DMS79 treated with DMSO at 0.1 percent for 48 hours (cell line): ENCODE measurements around the gene CPA4.

Experiments
- DNase-seq: peaks from one replicate; lab custom pipeline; 2025; lab: John Stamatoyannopoulos, UW

Gene CPA4

DNA sequence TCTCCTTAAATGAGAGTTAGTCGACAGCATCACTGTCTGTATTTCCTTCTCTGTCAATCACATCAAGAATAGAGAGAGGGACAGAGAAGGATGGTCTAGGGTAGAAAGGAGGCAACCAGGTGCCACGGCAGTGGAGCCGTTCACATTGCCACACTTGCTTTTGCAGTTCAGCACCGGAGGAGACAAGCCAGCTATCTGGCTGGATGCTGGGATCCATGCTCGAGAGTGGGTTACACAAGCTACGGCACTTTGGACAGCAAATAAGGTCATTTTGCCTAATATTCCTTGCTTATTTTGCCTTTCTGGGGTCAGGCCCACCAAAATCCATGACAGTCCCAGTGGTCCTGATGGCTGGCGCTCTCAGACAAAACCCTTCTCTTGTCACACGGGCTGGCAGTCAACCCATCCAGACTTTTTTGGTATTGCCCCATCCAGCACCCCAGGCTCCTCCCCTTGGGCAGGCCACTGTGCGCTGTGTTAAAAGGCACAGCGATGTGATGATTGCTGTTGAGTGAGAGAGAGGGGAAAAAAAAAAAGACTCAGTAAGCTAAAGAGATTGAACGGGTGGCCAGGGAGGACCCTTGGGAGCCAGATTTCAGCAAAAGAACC is 17.9 kb upstream of the CPA4 start:
- peak; percentile 63 for DNase-seq

DNA sequence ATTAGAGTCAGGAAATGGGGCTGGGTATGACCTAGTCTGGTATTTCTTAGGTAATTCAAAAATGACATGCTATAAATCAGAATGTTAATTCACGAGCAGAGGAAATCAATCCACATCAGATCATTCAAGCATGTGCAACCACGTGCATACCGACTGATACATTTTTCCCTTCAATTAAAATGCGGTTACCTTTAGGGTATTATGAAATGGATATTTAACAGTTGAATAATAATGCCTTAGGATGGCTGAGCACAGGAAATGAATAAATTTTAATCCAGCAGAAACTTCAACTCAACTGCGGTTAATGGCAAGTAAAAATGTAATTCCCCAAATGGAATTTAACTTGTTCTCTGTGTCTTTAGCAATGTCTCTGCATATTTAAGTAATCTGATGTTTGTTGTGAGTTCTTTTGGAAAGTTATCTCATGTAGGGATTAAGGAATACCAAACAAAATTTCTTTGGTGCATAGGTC is 17.1 kb upstream of the CPA4 start:
- DNase-seq: peak; percentile 63

DNA sequence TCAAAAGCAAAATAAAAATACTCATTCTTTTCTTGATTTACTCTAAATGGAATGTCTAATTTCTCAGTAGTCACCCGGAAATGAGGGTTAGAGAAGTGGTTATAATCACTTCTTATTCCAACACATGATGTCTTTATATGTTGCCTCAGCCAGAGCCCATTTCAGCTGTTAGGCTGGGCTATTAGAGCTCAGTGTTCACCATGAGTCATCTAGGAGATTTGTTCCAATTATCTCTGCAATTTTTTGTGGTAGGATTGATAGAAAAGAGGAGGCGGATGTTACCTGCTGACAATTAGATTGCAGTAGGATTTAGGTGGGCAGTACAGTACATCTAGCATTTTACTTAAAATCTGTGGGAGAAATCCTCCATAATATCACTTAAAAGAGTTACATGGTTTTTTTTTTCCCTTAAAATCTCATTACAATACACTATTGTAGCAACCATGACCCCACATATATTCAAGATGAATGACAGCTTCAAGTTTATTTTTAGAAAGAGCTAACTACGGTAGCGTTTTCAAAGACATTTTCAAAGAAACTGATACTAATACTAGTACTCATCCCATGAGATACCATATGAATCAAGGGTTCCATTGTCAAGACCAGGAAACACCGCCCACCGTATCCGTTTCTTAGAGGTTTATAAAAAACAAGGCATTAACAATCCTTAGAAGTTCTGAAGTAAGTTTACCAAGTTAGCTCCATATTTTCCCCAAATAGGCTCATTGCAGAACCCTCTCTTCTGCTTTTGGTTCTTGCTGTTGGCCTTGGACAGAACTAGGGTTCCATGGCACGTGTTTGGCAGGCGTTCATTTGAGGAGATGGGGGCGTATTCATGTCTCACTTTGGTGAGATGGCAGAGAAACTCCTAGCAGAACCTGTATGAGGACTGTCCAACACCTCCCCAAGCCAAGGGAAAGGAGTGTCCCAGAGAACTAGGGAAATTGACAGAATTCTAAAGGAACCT is 15.9 kb upstream of the CPA4 start:
- DNase-seq: no peak

DNA sequence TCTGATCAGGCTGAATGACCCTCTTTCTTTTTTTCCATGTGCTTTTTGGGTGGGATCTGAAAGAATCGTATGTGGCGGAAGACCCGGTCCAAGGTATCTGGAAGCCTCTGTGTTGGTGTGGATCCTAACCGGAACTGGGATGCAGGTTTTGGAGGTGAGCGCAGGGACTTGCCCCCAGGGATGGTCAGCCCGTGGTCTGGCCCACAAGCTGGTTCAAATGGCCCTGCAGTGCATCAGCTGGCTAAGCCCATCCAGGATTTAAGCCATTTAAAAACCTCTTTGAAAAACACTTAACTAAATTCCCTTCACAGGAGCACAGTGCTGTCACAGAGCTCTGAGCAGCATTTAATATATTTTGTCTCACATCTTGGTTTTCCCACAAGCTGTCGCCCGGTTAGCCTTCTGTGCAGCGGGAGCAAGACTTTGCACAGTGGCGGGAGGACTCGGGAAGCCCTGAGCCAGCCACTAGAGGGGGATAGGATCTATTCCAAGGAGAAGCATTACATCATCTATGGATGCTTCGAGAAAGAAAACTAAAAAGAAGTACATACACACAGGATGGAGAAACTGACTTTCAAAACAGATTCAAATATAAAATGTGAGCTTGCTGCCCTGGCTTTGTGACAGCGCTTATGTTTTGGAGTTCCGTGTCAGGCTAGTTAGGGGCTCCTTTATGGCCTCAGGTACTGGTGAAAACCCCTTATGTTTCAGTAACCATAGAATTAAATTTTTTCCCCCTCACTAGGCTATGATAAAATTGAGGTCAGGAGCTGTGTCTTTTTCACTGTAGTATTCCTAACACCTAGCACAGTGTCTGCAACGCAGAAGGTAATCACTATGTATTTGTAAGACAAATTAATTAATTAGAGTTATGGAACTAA is 15.0 kb upstream of the CPA4 start:
- no peak for DNase-seq

DNA sequence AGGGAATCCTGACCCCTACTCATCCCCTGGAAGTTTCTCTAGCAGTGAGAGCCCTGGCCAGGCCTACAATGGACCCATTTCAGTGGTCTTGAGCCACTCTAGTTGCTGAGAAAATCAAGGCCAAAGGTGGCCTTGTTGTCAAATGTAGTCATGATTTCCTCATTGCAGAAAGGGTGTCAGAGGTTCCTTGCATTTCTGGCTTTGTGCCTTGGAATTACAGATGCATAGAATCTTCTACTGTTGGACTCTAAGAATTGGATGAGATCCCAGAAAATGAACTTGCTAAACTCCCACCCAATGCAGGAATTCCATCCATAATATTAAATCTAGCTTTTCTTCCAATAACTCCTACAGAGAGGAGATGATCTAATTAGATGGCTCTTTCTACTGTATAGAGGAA is 14.1 kb upstream of the CPA4 start:
- no peak for DNase-seq

DNA sequence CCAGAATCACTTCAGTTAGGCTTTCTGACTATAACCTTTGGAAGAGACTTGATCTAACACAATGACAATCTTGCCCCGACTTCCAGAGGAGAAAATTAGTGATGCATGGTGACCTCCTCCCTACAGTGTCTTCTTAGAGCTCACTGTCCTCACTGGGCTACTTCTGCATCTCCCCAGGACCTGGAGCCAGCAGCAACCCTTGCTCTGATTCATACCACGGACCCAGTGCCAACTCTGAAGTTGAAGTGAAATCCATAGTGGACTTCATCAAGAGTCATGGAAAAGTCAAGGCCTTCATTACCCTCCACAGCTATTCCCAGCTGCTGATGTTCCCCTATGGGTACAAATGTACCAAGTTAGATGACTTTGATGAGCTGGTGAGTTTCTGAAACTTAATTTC is 13.7 kb upstream of the CPA4 start:
- no peak for DNase-seq

DNA sequence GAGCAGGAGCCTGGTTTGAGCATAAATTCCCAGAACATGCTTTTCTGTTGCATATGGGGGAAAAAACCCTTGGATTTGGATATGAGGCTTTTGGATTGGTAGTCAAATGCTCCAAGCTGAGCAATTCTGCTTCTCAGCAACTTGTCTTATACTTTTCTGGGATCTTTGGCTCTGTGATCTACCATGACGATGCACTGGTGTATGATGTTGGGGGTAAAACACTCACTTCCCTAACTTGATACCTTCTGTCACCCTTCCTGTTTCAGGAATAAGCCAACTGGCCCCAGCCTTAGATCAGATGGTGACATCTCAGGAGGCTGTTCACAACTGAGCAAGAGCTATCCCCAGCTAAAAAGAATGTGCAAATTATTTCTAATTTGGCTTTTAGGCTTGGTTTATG is 13.1 kb upstream of the CPA4 start:
- DNase-seq: no peak

DNA sequence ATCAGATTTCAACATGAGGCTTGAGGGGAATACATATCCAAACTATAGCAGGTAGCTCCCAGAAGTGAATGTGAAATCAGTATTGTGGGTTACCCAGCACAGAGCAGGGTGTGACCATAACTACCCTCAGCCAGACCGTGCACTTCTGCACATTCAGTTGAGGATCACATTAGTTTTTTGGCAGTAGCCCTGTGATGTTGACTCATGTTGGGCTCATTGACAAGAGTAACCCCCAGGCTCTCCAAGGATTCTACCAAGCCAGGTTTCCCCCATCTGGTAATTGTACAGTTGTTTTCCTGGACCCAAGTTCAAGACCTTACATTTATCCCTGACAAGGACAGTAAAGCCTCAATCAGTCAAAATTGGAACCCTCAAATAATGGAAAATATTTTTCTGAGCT is 11.7 kb upstream of the CPA4 start:
- DNase-seq: no peak

DNA sequence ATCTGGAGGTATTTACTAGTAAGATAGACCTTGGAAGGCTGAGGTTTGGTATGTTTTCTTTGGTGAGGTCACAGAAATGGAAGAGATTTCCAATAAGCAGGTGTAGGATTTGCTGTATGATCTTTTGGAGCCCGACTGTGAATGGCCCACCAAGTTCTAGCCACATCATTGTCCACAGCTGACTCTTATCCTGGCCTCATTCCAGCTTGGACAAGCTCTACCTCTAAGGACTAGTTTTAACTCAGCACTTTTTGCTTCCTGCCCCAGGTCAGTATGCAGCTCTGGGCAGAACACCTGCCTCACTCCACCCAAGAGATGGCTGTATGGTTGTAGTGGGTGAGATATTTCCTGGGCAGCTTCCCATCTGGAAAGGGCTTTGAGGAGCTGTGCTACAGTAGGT is 6.1 kb upstream of the CPA4 start:
- no peak for DNase-seq

DNA sequence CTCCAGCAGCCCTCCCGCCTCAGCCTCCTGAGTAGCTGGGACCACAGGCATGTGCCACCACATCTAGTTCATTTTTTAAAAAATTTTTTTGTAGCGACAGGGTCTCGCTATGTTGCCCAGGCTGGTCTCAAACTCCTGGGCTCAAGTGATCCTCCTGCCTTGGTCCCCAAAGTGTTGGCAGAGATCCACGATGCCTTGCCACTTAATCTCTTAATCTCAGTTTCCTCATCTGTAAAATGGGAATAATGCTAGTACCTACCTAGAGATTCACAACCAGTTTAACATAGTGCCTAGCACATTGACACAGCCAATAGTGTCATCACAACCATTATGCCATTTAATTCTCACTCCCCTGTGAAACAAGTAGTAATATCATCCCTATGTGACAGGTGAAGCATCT is 4.8 kb upstream of the CPA4 start:
- DNase-seq: no peak

DNA sequence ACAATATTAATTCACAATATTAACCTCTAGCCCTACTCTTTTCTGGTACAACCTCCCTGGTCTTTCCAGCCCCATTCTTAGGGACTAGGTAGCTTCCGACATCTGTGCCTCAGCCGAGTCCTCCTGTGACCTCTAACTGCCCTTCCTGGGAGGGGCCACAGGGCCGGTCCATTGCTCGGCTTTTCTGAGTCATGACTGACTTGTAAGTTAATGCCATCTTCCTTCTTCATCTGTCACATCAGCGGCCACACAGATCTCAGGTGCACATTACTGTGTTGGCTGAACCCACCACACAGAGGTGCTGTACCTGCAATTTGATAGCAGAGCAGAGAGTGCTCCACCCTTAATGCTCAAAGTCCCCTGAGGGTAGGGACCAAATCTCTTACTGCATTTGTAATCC is 4.1 kb upstream of the CPA4 start:
- DNase-seq: no peak

DNA sequence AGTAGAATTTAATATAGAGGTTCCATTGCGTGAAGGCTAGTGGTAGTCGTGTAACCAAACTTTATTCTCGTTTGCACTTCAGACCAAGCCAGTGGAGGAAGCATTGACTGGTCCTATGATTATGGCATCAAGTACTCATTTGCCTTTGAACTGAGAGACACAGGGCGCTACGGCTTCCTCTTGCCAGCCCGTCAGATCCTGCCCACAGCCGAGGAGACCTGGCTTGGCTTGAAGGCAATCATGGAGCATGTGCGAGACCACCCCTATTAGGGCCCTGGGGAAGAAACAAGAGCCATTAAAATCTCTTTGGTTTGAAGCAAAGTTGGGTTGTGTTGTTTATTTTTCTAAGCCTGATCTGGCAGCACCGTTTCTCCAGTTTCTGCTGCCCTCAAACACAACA is 3.5 kb upstream of the CPA4 start:
- no peak for DNase-seq

DNA sequence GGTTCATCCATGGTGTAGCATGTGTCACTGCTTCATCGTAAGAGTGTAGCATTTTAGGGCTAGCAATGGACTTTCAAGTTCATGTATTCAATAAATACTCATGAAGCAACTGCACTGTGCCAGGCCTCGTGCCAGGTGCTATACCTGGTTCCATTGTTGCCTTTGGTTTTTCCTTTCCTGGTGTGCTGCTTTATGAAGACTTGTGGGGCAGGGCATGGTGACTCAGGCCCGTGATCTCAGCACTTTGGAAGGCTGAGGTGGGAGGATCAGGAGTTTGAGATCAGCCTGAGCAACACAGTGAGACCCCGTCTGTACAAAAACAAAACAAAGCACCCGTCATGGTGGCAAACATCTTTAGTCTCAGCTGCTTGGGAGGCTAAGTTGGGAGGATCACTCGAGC is 2.2 kb upstream of the CPA4 start:
- DNase-seq: no peak

DNA sequence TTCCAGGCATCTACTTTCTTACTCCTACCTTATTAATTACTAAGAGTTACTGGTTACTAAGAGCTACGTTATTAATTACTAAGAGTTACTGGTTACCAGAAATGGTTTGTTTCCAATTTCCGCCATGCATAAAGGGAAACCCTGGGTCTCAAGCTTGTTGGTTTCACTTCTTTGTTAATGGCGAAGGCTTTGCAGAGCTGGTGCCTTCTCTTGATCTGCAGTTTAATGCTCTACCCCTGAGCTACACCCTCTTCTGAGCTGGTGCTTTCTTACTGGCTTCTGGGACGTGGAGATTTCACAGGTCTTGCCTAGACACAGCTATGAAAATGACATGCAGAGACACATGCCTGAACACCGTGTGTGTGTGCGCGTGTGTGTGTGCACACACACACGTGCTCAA is 560 bp downstream of the CPA4 start:
- DNase-seq: no peak

DNA sequence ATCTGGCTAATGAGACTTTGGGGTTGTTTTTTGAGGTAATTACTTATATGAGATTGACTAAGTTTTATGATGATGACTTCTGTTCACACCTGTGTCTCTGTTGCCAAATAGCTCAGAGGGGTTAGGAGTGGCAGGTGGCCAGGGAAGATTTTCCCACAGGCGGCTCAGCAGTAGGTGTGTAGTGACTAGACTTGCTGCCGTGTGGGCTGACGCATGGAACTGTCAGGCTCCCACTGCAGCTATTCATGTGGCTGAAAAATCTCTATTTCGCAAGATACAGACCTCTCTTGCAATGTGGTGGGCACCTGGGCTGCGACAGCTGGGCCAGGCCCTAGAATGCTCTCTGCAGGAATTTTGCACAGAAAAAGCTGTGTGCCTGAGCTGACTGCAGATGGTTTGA is 1.4 kb downstream of the CPA4 start:
- DNase-seq: no peak

DNA sequence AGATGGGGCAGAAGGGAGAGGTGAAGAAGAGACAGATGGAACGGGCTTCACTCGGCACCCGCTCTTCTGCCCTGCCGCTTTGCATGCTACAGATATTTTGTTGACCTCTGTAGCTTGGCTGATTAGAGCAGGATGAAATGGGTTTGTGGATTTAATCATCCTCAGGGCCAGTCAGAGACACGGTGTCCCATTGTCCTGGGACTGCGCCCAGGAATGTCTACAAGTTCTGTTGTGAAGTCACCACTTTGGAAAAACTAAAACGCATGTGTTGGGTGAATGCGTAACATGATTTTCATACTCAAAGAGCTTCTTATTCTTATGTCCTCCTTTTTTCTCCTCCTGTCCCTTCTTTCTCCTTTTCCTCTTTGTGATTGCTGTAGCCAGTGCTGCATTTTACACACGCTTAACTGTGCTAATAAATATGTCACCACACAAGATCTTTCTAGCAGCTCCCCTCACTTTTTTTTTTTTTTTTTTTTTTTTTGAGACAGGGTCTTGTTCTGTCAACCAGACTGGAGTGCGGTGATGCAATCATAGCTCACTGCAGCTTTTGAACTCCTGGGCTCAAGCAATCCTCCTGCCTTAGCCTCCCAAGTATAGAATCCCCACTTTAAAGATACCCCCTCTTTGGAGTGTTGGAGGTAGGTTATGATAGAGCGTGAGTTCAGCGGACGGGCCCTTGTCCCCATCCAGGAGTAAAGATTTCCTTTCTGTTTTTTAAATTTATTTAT is 3.4 kb downstream of the CPA4 start:
- DNase-seq: no peak

DNA sequence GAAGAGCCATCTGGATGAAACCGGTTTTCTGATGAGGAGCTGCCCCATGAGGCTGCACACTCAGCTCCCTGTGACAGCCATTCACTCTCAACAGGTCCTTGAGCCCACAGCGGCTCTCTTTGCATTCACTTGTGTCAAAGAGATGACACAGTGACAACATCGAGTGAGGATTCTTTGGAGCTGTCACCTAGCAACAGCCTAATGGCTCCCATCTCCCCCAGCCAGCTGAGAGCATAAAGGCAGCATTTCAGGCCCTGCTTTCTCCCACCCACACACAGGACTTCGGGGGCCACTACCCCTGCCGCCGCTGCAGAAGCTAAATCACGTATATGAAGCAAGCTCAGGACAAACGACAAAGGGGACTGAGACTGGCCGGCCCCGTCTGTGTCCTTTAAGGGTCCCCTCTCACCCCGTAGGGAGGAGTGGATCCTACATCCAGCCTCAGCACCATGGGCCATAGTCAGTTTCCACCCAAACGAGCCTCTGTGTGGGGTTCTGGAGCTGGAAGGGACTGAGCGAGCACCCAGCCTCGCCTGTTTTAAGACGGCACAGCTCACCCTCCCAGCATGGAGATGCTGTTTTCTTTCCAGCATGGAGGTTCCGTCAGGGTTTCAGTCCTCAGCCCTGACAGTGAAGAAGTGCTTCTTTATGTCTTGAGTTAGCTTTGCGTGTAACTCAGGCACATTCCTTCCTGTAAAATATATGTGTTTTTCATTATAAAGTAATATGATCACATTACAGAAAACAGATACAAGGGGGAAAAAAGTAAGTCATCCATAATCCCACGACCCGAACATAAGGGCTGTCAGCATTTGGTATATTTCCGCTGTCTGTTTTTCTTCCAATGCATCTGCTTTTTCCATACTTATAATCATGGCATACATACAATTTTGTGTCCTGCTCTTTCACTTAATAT is 4.9 kb downstream of the CPA4 start:
- peak; percentile 84 for DNase-seq

DNA sequence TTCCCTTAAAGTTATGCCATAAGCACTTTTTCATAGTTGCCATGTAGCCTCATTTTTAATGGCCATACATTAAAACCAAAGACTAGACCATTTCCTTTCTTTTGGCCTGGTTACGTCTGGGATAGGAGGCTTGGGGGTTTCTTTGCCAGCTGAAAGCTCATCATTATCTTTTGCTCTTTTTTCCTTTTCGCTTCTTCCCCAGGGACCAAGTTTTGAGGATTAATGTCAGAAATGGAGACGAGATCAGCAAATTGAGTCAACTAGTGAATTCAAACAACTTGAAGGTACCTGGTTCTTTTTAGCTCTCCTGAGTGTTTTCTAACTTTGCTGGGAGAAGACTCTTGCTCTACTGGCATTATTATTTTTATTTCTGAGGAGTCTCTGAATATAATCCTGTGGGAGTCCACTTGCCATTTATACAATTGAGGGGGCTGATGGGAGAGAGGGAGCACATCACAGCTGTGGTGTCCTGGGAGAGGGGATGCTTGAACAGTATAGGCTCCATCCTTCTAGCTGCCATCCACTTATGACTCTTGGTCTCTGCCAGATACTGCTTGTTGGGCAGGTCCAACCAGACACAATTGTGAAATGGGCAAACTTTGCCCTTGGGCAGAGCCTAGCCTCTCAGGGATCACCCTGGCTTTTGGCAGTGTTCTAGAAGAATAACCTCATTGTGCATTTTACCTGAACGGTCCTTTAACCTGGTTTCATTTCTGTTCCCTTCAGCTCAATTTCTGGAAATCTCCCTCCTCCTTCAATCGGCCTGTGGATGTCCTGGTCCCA is 5.8 kb downstream of the CPA4 start:
- no peak for DNase-seq

DNA sequence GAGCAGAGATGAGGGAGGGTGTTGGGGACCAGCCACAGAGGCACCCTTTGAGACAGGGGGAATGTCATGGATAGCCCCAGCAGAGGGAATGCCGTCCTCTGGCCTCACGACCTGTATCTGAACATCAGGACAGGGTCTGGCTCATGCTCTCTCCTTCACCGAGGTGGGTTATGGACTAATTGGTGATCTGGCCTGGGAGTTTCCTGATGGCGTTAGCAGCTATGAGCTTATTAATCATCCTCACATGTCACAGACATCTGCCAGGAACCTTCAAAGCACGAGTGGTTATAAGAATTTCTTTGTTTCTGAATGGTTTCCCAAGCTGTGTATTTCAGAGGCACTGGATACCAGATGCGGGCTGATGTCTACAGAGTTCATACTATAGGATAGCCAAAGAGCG is 6.9 kb downstream of the CPA4 start:
- DNase-seq: no peak

DNA sequence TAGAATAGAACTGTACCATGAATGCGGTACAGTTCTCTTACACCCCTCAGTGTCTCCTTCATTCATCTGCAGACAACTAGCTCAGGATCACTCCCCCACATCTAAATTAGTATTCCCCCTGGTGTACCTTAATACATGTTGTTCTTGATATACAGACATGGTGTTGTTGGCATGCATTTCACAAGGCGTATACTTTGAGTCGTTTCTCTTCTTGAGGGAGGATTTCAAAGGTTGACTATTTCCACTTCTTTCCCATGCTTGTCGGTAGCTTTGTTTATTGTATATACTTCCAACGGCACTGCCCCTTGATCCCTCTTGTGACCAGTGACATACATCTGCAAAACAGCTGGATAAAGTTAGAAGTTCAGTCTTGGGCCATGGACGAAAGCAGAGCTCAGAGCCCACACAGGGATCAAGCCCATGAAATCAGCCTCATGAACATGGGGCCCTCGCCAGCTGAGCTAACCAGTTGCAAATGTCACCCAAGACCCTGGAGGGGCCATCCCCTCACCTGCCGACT is 8.6 kb downstream of the CPA4 start:
- DNase-seq: no peak
